Measurements from ENCODE around the gene DIP2A.

DNA sequence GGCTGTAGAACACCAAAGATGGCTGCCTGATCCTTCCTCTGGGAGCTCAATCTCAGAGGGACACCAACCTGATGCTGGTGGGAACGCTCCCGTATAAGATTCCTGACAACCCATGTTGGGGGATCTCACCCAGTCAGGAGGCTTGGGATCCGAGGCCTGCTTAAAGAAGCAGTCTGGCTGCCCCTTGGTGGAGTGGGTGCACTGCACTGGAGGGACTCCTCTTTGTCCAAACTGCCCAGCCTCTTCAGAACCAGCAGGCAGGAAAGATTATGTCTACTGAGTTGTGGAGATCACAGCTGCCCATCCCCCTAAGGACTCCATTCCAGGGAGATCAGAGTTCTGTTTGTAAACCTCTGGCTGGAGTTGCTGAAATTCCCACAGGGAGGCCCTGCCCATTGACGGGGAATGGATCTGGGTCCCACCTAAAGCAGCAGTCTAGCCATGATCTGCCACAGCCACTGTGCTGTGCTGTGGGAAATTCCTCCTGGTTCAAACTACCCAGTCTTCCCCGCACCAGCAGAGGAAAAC, 123.2 kb downstream of the DIP2A start:
- TF ChIP-seq CTCF (conservative IDR thresholded peaks at IDR 0.05): no peak
- no peak for TF ChIP-seq EZH2 (IDR thresholded peaks at IDR 0.05; ENCODE audit: low read depth)
